H1 (cell line): ENCODE data around the gene KATNBL1. TPM values are rescaled to one million over a fixed set of nuclear protein-coding genes. Genes with fewer than 3 reads are reported as not detected.

ENCODE experiments used
- BCL11A ChIP-seq, 2 experiments: IDR thresholded peaks; one replicate each; pipeline ENCODE4 v1.6.1; 2011; ENCODE audit warnings: low read depth in 2 of 2, low read length in 2 of 2, mild to moderate bottlenecking in 2 of 2
- CHD1 ChIP-seq: IDR thresholded peaks from 2 replicates; pipeline ENCODE4 v1.6.1; 2012; ENCODE audit warnings: low read depth, low read length, improper control_type of control experiment
- GABPA ChIP-seq: IDR thresholded peaks from 2 replicates; pipeline ENCODE4 v1.6.1; 2011; ENCODE audit warnings: mild to moderate bottlenecking, low read length, moderate library complexity, borderline replicate concordance; ENCODE audit not compliant: insufficient read depth
- MAFK ChIP-seq: IDR thresholded peaks from 2 replicates; pipeline ENCODE4 v1.6.1; 2012; ENCODE audit warnings: low read depth, mild to moderate bottlenecking, improper control_type of control experiment, low read length
- NRF1 ChIP-seq: IDR thresholded peaks from 2 replicates; pipeline ENCODE4 v1.6.1; 2011; ENCODE audit warnings: mild to moderate bottlenecking, low read depth, low read length, improper control_type of control experiment
- SAP30 ChIP-seq: fragments of 300-600 bp; sonication (generic); IDR thresholded peaks from 2 replicates; pipeline ENCODE4 v1.7.1; 2012; ENCODE audit warnings: low read length, moderate library complexity, mild to moderate bottlenecking, inconsistent platforms; ENCODE audit not compliant: insufficient read depth, insufficient replicate concordance
- SIN3A ChIP-seq, 2 experiments: IDR thresholded peaks in 1 of 2; conservative IDR thresholded peaks in 1 of 2; 2 replicates each; pipeline ENCODE4 v1.6.1; 2011 to 2012; ENCODE audit warnings: low read length in 2 of 2, improper control_type of control experiment in 1 of 2, low read depth in 1 of 2, mild to moderate bottlenecking in 1 of 2
- TAF1 ChIP-seq: IDR thresholded peaks from 2 replicates; pipeline ENCODE4 v1.6.1; 2011; ENCODE audit warnings: mild to moderate bottlenecking, low read depth, low read length
- TAF7 ChIP-seq: optimal IDR thresholded peaks from 2 replicates; pipeline ENCODE3; 2011; ENCODE audit warnings: low read depth, mild to moderate bottlenecking, inconsistent platforms, low read length, moderate library complexity, borderline replicate concordance
- TBP ChIP-seq: IDR thresholded peaks from 2 replicates; pipeline ENCODE4 v1.6.1; 2011; ENCODE audit warnings: low read depth, low read length, improper control_type of control experiment
- ZNF274 ChIP-seq: IDR thresholded peaks from 2 replicates; pipeline ENCODE4 v1.7.0; 2012; ENCODE audit warnings: low read length, borderline replicate concordance; ENCODE audit errors: extremely low read depth
- polyA plus RNA-seq, 7 experiments: library from polyadenylated mRNA; depleted of rRNA in 3 of 7; stranded (reverse) in 5 of 7; unstranded in 2 of 7; fragments of >200 nt in 5 of 7; fragments of 200-250 nt in 2 of 7; gene quantifications; 1 replicate in 5 of 7; 2 replicates in 1 of 7; 4 replicates in 1 of 7; pipeline versions ENCODE4 v1.2.1 to v1.2.3, GENCODE V29; 2011 to 2013; ENCODE audit warnings: missing spikeins in 2 of 7, mixed read lengths in 2 of 7
- total RNA-seq: library from RNA; stranded (reverse); fragmentation: NEBNext Ultra II Directional; extraction: Animal tissue kit (Norgen Biotek cat#: 25700); gene quantifications from 2 replicates; pipeline ENCODE4 v1.2.1, GENCODE V29; 2021
- TF ChIP-seq, protein P1 (sequence below): fragments of 300-600 bp; sonication (generic); IDR thresholded peaks from 2 replicates; pipeline ENCODE4 v1.7.1; 2012; ENCODE audit warnings: low read length, moderate library complexity, mild to moderate bottlenecking, inconsistent platforms; ENCODE audit not compliant: insufficient replicate concordance

Gene KATNBL1
- total and polyA plus RNA-seq, 2 of the 8 experiments (the other 6 are each of a cell fraction or from before 2014, with no cell fraction given), result 14.2 to 51.4 TPM

GRCh38 chr15:34114739-34115138, 95.2 kb downstream of the KATNBL1 start (continued):
- TF ChIP-seq, protein P1, sequence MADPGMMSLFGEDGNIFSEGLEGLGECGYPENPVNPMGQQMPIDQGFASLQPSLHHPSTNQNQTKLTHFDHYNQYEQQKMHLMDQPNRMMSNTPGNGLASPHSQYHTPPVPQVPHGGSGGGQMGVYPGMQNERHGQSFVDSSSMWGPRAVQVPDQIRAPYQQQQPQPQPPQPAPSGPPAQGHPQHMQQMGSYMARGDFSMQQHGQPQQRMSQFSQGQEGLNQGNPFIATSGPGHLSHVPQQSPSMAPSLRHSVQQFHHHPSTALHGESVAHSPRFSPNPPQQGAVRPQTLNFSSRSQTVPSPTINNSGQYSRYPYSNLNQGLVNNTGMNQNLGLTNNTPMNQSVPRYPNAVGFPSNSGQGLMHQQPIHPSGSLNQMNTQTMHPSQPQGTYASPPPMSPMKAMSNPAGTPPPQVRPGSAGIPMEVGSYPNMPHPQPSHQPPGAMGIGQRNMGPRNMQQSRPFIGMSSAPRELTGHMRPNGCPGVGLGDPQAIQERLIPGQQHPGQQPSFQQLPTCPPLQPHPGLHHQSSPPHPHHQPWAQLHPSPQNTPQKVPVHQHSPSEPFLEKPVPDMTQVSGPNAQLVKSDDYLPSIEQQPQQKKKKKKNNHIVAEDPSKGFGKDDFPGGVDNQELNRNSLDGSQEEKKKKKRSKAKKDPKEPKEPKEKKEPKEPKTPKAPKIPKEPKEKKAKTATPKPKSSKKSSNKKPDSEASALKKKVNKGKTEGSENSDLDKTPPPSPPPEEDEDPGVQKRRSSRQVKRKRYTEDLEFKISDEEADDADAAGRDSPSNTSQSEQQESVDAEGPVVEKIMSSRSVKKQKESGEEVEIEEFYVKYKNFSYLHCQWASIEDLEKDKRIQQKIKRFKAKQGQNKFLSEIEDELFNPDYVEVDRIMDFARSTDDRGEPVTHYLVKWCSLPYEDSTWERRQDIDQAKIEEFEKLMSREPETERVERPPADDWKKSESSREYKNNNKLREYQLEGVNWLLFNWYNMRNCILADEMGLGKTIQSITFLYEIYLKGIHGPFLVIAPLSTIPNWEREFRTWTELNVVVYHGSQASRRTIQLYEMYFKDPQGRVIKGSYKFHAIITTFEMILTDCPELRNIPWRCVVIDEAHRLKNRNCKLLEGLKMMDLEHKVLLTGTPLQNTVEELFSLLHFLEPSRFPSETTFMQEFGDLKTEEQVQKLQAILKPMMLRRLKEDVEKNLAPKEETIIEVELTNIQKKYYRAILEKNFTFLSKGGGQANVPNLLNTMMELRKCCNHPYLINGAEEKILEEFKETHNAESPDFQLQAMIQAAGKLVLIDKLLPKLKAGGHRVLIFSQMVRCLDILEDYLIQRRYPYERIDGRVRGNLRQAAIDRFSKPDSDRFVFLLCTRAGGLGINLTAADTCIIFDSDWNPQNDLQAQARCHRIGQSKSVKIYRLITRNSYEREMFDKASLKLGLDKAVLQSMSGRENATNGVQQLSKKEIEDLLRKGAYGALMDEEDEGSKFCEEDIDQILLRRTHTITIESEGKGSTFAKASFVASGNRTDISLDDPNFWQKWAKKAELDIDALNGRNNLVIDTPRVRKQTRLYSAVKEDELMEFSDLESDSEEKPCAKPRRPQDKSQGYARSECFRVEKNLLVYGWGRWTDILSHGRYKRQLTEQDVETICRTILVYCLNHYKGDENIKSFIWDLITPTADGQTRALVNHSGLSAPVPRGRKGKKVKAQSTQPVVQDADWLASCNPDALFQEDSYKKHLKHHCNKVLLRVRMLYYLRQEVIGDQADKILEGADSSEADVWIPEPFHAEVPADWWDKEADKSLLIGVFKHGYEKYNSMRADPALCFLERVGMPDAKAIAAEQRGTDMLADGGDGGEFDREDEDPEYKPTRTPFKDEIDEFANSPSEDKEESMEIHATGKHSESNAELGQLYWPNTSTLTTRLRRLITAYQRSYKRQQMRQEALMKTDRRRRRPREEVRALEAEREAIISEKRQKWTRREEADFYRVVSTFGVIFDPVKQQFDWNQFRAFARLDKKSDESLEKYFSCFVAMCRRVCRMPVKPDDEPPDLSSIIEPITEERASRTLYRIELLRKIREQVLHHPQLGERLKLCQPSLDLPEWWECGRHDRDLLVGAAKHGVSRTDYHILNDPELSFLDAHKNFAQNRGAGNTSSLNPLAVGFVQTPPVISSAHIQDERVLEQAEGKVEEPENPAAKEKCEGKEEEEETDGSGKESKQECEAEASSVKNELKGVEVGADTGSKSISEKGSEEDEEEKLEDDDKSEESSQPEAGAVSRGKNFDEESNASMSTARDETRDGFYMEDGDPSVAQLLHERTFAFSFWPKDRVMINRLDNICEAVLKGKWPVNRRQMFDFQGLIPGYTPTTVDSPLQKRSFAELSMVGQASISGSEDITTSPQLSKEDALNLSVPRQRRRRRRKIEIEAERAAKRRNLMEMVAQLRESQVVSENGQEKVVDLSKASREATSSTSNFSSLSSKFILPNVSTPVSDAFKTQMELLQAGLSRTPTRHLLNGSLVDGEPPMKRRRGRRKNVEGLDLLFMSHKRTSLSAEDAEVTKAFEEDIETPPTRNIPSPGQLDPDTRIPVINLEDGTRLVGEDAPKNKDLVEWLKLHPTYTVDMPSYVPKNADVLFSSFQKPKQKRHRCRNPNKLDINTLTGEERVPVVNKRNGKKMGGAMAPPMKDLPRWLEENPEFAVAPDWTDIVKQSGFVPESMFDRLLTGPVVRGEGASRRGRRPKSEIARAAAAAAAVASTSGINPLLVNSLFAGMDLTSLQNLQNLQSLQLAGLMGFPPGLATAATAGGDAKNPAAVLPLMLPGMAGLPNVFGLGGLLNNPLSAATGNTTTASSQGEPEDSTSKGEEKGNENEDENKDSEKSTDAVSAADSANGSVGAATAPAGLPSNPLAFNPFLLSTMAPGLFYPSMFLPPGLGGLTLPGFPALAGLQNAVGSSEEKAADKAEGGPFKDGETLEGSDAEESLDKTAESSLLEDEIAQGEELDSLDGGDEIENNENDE, result no peak
- TF ChIP-seq BCL11A (IDR thresholded peaks at IDR 0.05; ENCODE audit: low read depth in 2 of 2, low read length in 2 of 2), result no peak
- TF ChIP-seq ZNF274, result no peak
- TF ChIP-seq GABPA, result no peak
- no peak for TF ChIP-seq TBP
- TF ChIP-seq TAF7, result no peak
- TF ChIP-seq MAFK, result no peak
- no peak for TF ChIP-seq TAF1
- no peak for TF ChIP-seq NRF1
- no peak for TF ChIP-seq SIN3A (conservative IDR thresholded peaks at IDR 0.05 in 1 of 2, IDR thresholded peaks at IDR 0.05 in 1 of 2; ENCODE audit: low read depth in 1 of 2, low read length in 2 of 2)
- no peak for TF ChIP-seq CHD1
- TF ChIP-seq SAP30, result no peak
